Esophagus squamous epithelium (tissue), 4 donors: Measurements from ENCODE around the gene GRN.

Source experiments
- CTCF ChIP-seq, 6 experiments: fragments of 450-650 bp in 4 of 6; fragments of 200-600 bp in 2 of 6; sonication (generic) in 2 of 6; IDR thresholded peaks; one replicate each; pipeline ENCODE4 v1.5.1; 2016 to 2019; ENCODE audit warnings: antibody characterized with exemption in 6 of 6, mild to moderate bottlenecking in 4 of 6, moderate library complexity in 4 of 6
- POLR2A ChIP-seq, 4 donors: fragments of 450-650 bp; IDR thresholded peaks; one replicate each; pipeline ENCODE4 v1.6.1; 2017; ENCODE audit warnings: antibody characterized with exemption in 4 of 4, mild to moderate bottlenecking in 4 of 4, moderate library complexity in 3 of 4

- TF ChIP-seq CTCF (IDR thresholded peaks at IDR 0.05) (no peak), POLR2A (IDR thresholded peaks at IDR 0.05) (no peak)
Observed at GRCh38 chr17:44359458-44360143, 14.5 kb downstream of the GRN start.
